Measurements from ENCODE around the gene CTXN1. TPM values are rescaled to one million over a fixed set of nuclear protein-coding genes. Genes with fewer than 3 reads are reported as not detected.

The CTXN1 gene
- total RNA-seq, 4 donors from 2014 or later, result 18.3 to 33.3 (median 26.4) TPM

DNA sequence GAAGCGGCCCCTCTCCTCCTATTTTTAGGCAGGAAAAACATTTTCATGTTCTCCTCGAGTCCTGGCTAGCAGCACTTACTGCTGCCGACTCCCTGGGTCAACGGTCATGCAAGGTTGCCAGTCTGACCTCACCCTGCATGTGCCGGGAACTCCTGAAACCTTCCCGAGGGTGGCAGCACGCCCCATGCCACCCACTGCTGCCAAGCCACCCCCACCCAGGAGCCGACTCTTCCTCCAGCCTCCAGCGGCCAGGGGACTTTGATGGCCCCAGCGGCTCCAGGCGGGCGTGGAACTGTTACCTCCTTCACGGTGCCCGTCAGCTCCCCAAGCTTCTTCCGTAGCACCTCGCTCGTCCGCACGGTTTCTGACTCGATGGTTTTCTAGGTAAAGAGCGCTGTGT, 8.8 kb upstream of the CTXN1 start:
- Histone ChIP-seq H3K36me3 (peaks cover 0 to 99% of the 10 kb centered on the region in 2 donors), H3K9me3 (no peaks in the 10 kb centered on the region), H3K4me3 (no peak overlapping the region), H3K27me3 (no peaks in the 10 kb centered on the region), H3K27ac (peak overlapping the region in 2 of 4 donors; percentile 94 to 97), H3K4me1 (peaks cover 0 to 57% (median 21%) of the 10 kb centered on the region in 3 donors)
- no peak for ATAC-seq
- no peak for TF ChIP-seq POLR2A (IDR thresholded peaks at IDR 0.05)
- WGBS, 2 donors (ENCODE audit: low coverage in 1 of 2), result 85 to 90% methylated on average over 11 to 16 of the region's 21 CpGs

DNA sequence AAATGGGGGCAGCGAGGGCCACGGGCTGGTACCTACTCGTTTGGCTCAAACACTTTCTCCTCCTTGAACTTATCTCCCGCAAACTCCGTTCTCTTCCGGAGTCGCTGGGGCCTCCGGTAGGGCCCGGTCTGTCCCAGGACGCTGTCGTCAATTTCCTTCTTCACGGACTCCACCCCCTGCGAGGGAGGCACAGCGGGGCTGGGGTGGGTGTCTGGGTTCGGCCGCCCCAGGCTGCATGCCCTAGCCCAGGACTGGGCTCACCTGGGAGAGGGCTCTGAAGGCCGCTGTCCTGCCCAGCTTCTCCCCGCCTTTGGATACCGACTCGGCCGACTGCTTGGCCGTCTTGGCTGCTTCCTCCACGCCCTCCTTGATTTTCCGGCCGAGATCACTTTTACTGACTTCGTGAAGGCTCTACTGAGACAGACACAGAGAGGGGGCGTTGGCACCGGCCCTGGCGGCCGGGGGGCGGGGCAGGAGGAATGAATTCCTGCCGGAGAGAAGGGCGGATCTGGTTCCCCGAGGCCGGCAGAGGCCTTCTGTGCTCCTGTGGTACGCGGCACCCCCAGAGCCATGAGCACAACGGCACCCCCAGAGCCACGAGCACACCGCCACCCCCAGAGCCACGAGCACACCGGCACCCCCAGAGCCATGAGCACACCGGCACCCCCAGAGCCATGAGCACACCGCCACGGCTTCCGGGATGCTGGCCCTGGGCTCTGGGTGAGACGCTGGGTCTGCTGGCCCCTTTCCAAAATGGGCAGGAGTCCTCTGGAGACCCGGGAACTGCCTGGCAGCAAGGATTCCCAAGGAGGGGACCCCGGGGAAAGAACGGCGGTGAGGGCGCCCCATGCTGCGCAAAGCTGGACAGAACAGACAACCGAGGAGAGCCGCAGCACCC, 8.1 kb upstream of the CTXN1 start:
- no peak for TF ChIP-seq POLR2AphosphoS5 (IDR thresholded peaks at IDR 0.05)
- TF ChIP-seq POLR2A (IDR thresholded peaks at IDR 0.05), result no peak
- TF ChIP-seq, protein P1, sequence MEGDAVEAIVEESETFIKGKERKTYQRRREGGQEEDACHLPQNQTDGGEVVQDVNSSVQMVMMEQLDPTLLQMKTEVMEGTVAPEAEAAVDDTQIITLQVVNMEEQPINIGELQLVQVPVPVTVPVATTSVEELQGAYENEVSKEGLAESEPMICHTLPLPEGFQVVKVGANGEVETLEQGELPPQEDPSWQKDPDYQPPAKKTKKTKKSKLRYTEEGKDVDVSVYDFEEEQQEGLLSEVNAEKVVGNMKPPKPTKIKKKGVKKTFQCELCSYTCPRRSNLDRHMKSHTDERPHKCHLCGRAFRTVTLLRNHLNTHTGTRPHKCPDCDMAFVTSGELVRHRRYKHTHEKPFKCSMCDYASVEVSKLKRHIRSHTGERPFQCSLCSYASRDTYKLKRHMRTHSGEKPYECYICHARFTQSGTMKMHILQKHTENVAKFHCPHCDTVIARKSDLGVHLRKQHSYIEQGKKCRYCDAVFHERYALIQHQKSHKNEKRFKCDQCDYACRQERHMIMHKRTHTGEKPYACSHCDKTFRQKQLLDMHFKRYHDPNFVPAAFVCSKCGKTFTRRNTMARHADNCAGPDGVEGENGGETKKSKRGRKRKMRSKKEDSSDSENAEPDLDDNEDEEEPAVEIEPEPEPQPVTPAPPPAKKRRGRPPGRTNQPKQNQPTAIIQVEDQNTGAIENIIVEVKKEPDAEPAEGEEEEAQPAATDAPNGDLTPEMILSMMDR (IDR thresholded peaks at IDR 0.05), result no peak
- TF ChIP-seq EP300 (IDR thresholded peaks at IDR 0.05), result no peak
- Histone ChIP-seq H3K9me3 (no peaks in the 10 kb centered on the region), H3K36me3 (peaks cover 0 to 92% of the 10 kb centered on the region in 2 donors), H3K27ac (peak overlapping the region in 3 of 4 donors; percentile 94 to 97 (median 94)), H3K4me1 (peaks cover 3 to 57% (median 26%) of the 10 kb centered on the region in 3 donors), H3K4me3 (no peak overlapping the region), H3K27me3 (no peaks in the 10 kb centered on the region)
- no peak for ATAC-seq
- 92 to 96% methylated on average over 5 to 7 of the region's 55 CpGs for WGBS, 2 donors (ENCODE audit: low coverage in 1 of 2)

DNA sequence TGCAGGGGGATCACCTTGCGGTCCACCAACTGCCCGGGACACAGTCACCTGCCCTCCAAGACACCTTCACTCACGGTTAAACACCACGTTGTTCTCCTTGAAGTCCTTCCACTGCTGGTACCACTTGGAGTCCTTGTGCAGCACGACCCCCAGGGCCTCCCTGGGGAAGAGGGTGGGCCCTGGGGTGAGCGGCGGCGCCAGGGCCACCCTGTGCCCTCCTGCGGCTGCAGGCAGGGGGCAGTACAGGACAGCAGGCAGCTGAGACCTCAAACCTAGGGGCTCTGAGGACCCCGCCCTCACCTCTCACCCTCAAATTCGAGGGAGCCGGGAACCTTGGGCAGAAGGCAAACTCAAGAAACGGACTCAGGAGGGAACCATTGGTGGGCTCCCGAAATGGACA, 7.5 kb upstream of the CTXN1 start:
- H3K36me3 ChIP-seq, result peaks cover 0 to 85% of the 10 kb centered on the region in 2 donors
- peak overlapping the region in 3 of 4 donors; percentile 94 to 97 (median 94) for H3K27ac ChIP-seq
- ATAC-seq, result no peak

DNA sequence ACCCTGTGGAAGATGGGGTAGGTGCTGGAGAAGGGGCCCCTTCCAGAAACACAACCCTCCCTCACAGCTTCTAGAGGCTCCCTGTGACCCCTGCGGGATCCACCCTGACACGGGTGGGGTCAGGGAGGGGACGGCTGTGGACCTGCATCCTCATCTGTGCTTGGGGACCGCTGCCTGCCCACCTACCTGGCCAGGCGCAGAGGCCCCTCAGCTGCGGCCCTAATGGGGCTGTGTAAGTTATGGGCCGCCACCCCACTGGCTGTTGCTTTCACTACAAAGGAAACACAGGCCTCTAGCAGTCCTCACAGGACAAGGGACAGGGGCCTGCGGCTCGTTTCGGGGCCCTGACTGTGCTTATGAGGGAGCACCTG, 7.0 kb upstream of the CTXN1 start:
- no CpG with 5 or more reads among the region's 10 CpGs for WGBS, 2 donors (ENCODE audit: low coverage in 1 of 2)
- TF ChIP-seq EP300 (IDR thresholded peaks at IDR 0.05), result no peak
- no peak for TF ChIP-seq POLR2AphosphoS5 (IDR thresholded peaks at IDR 0.05)
- no peak for TF ChIP-seq POLR2A (IDR thresholded peaks at IDR 0.05)
- TF ChIP-seq, protein P1 (IDR thresholded peaks at IDR 0.05), result no peak
- no peaks in the 10 kb centered on the region for H3K9me3 ChIP-seq
- no peak for ATAC-seq
- H3K36me3 ChIP-seq, result peaks cover 0 to 80% of the 10 kb centered on the region in 2 donors
- H3K4me1 ChIP-seq, result peaks cover 6 to 56% (median 32%) of the 10 kb centered on the region in 3 donors
- H3K27ac ChIP-seq, result peak overlapping the region in 3 of 4 donors; percentile 94 to 97 (median 94)
- no peak overlapping the region for H3K4me3 ChIP-seq
- no peaks in the 10 kb centered on the region for H3K27me3 ChIP-seq

More for the DNA sequence above, 7.5 kb upstream of the CTXN1 start:
- Histone ChIP-seq H3K9me3 (no peaks in the 10 kb centered on the region), H3K4me3 (no peak overlapping the region), H3K4me1 (peaks cover 3 to 56% (median 27%) of the 10 kb centered on the region in 3 donors), H3K27me3 (no peaks in the 10 kb centered on the region)
- WGBS, 2 donors (ENCODE audit: low coverage in 1 of 2), result 80 to 88% methylated on average over 3 of the region's 14 CpGs
- TF ChIP-seq EP300 (IDR thresholded peaks at IDR 0.05), result no peak
- no peak for TF ChIP-seq POLR2AphosphoS5 (IDR thresholded peaks at IDR 0.05)
- TF ChIP-seq, protein P1 (IDR thresholded peaks at IDR 0.05), result peak in 1 of 4 experiments; percentile 34
- TF ChIP-seq POLR2A (IDR thresholded peaks at IDR 0.05), result no peak

DNA sequence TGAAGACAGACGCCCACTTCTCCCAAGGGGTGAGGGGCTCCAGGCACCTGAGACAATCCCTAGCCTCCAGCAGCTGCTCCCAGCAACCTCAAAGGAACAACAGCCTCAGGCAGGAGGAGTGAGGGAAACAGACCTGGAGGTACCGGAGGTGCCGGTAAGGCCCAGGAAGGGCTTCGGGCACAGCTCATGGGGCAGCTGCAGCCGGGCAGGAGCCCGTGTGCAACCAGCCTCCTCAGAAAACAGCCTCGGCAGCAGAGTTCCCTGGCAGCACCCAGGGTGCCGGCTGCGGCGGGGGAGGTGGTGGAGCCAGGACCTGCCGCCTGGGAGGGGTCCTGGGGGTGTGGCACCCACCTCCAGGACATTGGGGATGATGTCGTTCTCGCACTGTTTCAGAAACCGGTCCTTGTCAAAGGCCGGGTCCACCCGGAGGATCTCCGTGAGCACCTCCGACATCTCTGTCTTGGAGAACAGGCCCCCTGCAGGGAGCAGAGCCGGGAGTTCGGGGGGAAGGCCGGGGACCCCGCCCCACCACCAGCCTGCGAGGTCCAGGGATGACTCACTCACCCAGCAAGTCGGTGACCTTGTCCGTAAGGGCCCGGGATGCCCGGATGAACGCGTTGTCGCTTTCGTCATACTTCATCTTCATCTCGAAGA, 6.5 kb upstream of the CTXN1 start:
- H3K36me3 ChIP-seq, result peaks cover 0 to 75% of the 10 kb centered on the region in 2 donors
- H3K9me3 ChIP-seq, result no peaks in the 10 kb centered on the region
- no peaks in the 10 kb centered on the region for H3K27me3 ChIP-seq
- TF ChIP-seq POLR2A (IDR thresholded peaks at IDR 0.05), result no peak
- no peak for TF ChIP-seq POLR2AphosphoS5 (IDR thresholded peaks at IDR 0.05)
- TF ChIP-seq, protein P1 (IDR thresholded peaks at IDR 0.05), result no peak
- no peak for TF ChIP-seq EP300 (IDR thresholded peaks at IDR 0.05)
- no peak overlapping the region for H3K4me3 ChIP-seq
- H3K4me1 ChIP-seq, result peaks cover 11 to 61% (median 38%) of the 10 kb centered on the region in 3 donors
- WGBS, 2 donors (ENCODE audit: low coverage in 1 of 2), result 83 to 90% methylated on average over 2 to 7 of the region's 32 CpGs
- H3K27ac ChIP-seq, result peak overlapping the region in 3 of 4 donors; percentile 94 to 97 (median 94)
- ATAC-seq, result no peak

Measured in gastroesophageal sphincter (tissue), 4 donors.